GM19043 (cell line): ENCODE measurements around the gene PRMT5.
"Not testable (repeated sequence)": the region's sequence is repeated elsewhere in the genome, so short reads cannot be mapped to it uniquely, and the experiment has no call there.

ENCODE experiments used
- ATAC-seq: cut with Tn5 transposase; IDR thresholded peaks from one replicate; pipeline ENCODE4 v1.9.1; 2021; ENCODE audit warnings: low read depth; ENCODE audit not compliant: unreplicated experiment

Gene PRMT5

DNA sequence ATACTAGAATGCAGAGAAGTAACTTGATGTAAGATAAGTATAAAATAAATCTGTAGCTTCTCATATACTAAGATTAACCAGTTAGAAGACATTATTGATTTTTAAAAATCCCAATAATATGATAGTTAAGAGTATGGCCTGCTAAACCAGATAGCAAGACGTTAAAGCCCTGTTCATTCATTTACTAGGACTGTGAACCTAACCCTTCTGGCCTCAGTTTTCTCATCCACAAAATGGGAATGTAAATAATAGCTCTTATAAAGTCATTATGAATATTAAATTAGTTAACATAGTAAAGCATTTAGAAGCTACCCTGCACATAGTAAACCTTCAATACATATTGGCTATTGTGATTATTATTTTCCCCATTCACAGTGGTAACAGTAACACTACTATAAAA is 6.0 kb upstream of the PRMT5 start:
- ATAC-seq, result no peak

DNA sequence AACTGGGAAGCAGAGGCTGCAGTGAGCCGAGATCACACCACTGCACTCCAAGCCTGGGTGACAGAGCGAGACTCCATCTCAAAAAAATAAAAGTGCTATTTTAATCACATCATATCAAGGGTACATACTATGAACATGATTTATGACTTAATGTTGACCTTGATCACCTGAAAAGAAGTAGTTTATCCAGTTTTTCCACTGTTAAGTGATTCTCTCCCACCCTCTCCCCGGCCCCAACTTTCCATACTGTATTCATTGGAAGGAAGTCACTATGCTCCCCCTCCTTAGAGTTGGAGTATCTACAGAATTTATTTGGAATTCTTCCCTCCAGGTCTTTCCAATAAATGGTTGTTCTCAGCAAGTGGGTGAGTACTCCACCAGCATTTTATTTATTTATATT is 3.0 kb upstream of the PRMT5 start:
- ATAC-seq, result no peak

DNA sequence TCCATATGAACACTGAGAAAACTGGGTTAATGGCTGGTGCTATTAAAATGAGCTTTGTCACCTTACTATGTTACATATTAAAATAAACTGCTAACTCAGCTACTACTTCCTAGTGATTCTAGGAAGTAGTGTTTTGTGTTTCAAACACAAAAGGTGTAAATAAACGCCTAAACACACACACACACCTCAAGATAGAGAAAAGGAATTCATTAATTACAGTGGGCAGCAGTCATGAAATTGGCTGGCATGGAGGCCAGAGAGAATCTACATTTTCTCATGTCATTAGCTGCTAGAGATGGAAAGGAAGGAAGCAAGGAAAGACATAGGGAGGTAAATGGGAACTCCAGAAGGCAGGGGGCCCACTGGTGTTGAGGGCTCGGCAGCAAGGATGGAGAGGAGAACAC is 787 bp upstream of the PRMT5 start:
- no peak for ATAC-seq

DNA sequence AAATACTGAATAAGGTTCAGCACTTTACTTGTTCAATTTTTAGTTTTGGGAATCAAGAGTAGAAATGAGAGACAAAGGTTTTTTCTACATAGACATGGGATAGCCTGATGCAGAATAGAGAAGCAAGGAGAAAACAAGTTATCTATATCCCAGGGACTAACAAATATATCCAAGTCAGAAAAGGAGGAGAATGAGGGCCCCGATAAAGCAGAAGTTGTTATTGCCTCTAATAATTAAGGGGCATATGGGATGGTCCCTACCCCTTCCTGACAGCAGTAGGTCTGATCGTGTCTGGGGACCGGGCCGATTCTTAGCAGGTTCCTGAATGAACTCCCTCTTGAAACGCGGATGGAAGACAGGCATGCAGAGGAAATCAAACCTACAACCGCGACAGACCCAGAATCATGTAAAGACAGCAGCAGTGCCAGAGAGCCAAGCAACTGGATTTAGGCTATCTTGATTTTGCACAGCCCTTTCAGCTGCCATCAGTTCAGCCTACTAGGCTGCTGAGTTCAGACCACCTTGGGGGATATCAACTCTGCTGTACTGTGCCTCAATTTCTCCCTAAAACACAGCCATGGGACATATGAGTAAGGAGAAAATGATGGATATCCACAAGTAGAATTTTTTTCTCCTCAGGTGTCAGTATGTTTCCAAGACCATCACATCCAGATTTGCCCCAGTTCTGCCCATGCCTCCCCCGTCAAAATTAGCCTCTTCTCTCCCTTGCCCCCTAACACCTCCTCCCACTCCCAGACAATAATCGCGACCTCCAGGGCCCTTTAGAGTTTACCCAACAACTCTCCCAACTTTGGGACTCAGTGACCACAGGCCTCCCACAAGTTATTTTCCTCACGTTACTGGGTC is 706 bp downstream of the PRMT5 start:
- no peak for ATAC-seq

GRCh38 chr14:22926316-22926715 is 2.9 kb downstream of the PRMT5 start:
- ATAC-seq, result no peak

GRCh38 chr14:22925513-22925912 is 3.7 kb downstream of the PRMT5 start:
- ATAC-seq, result no peak

GRCh38 chr14:22923746-22924145 is 5.4 kb downstream of the PRMT5 start:
- no peak for ATAC-seq

GRCh38 chr14:22922294-22922693 is 6.9 kb downstream of the PRMT5 start:
- no peak for ATAC-seq

- no peak for ATAC-seq
Measured at GRCh38 chr14:22920697-22921096, 8.5 kb downstream of the PRMT5 start.

DNA sequence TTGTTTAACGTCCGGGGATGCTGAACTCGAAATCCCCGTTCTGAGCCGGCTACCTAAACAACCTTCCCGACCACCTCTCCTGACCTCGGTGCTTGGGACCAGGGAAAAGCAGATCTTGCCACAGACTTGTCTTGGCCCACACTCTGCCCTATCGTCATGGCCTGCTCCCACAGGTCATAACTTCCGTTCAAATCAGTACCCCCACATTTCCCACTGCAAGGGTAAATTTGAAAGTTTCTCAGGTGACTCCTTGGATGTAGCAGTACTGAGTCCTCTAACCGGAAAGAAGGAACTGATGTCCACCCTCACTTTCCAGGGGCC is 9.6 kb downstream of the PRMT5 start:
- no peak for ATAC-seq

GRCh38 chr14:22918804-22919600 is 10.2 kb downstream of the PRMT5 start, which contains the start of gene RBM23:
Gene RBM23, minus strand, starts transcription at chr14:22919149.
- ATAC-seq, result peak; percentile 95

DNA sequence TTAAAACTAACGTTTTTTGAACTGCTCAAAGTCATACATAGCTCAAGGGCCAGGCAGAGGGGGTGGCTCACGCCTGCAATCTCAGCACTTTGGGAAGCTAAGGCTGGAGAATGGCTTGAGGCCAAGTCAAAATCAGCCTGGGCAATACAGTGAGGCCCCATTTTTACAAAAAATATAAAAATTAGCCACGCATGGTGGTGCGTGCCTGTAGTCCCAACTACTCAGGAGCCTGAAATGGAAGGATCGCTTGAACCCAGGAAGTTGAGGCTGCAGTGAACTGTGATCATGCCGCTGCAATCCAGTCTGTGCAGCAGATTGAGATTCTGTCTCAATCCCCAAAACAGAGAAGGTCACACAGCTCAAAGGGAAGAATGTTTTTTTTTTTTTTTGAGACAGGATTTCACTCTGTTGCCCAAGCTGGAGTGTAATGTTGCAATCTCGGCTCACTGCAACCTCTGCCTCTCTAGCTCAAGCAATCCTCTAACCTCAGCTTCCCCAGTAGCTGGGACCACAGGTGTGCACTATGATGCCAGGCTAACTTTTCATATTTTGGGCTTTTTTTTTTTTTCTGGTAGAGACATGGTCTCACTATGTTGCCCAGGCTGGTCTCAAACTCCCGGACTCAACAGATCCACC is 13.2 kb downstream of the PRMT5 start:
- ATAC-seq, result no peak

DNA sequence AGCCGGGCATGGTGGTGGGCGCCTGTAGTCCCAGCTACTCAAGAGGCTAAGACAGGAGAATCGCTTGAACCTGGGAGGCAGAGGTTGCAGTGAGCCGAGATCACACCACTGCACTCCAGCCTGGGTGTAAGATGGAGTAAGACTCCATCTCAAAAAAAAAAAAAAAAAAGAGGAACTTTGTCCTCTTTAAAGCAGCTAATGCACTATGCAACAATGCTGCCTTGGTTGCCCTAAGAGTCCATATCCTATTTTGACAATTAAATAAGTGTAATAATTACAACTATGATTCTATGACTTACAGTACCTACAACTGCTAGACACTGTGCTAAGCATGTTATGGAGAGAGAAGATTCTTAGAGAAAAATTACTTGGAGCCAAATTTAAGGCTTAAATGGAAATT is 14.3 kb downstream of the PRMT5 start:
- ATAC-seq, result not testable (repeated sequence)

GRCh38 chr14:22910916-22911315 is 18.3 kb downstream of the PRMT5 start:
- no peak for ATAC-seq

DNA sequence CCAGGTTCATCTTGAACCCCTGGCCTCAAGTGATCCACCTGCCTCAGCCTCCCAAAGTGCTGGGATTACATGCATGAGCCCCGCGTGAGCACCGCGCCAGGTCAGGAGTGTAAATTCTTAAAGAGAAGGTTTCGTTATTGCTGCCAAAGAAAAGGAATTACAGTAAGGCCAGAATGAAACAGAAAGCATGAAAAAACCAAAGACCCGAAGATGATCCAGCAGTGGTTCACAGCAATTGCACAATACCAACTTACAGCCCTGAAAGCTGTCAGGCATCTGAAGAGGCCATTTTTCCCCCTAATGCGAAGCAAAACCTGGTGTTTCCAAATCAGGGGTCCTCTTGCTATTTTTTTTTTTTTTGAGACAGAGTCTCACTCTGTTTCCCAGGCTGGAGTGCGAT is 20.6 kb downstream of the PRMT5 start:
- no peak for ATAC-seq

GRCh38 chr14:22907429-22907828 is 21.7 kb downstream of the PRMT5 start:
- no peak for ATAC-seq

- no peak for ATAC-seq
Measured at GRCh38 chr14:22906073-22906472, 23.1 kb downstream of the PRMT5 start.

GRCh38 chr14:22905627-22906026 is 23.5 kb downstream of the PRMT5 start:
- no peak for ATAC-seq

DNA sequence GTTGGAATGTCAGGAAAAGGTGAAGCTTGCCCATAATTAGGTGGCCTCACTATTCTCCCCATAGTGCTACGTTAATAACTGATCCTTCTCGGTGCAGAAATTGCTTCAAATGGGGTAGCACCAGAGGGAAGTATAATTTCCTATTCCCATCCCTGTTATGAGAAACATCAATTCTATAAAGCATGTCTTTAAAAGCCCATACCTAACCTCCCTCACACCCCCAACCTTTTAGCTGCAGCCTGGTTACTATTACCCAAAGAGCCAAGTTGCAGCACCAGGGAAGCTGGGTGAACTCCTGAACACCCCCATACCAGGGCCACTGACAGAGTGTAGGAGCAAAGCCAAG is 25.5 kb downstream of the PRMT5 start:
- no peak for ATAC-seq

DNA sequence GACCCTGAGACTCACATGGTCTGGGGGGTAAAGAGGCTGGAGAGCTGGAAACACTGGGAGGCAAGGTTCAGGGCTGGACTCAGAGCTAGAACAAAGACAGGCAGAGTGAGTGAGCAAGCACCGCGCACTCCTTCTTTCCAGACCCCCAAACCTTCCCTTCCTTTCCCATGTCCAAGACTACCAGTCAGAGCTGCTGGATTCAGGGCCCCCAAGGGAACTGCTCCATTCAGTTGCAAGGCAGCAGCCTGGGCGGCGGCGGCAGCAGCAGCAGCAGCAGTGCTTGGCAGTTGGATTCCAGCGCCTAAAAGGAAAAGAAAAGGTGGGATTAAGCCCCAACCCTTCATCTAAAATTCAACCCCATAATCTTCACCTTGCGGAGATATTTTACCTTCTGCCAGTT is 27.4 kb downstream of the PRMT5 start:
- no peak for ATAC-seq

DNA sequence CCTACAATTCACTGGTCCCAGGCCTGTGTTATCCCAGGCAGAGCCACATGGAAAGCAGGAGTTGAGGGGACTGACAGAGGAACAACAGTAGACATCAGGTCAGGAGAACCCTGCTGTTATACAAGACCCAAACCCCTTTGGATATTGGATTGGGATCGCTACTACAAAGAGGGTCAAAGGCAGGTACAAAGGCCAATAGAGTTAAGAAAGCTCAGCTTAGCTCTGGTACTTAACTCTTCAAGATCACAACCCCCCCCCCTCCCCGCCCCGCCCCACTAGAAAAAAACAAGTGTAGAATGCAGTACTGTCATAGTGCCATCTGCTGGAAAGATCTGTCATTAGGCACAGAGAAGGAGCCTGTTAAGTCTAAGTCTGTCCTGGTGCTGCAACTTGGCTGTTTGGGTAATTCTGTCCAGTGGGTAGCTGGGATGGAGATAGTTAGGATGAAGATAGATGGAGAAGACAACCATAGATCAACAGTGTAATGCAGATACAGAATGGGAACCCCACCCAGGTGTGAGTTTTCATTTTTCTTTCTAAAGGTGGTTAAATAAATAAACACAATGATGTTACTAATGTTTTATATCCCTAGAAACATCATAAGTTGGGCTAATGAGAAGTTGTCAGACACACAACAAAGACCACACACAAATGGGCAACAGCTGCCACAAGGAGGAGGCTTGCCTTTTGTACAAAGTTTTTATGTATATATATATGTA is 28.9 kb downstream of the PRMT5 start:
- peak; percentile 53 for ATAC-seq
